ENCODE measurements around the gene MTMR6.
A peak's percentile ranks its signal among the peaks of the same experiment; 100 is the strongest.

MTMR6 gene

GRCh38 chr13:25218019-25218418 lies 69.3 kb downstream of the MTMR6 start:
- FAIRE-seq (no peak), DNase-seq (ENCODE audit: low spot score) (no peak)

GRCh38 chr13:25217023-25217885 lies 70.0 kb downstream of the MTMR6 start:
- DNase-seq (ENCODE audit: low spot score) (peak; percentile 78), FAIRE-seq (peak; percentile 61)

- FAIRE-seq = no peak
Observed at GRCh38 chr13:25215253-25215575, 72.1 kb downstream of the MTMR6 start.

GRCh38 chr13:25214491-25215252 lies 72.6 kb downstream of the MTMR6 start:
- FAIRE-seq = no peak
- DNase-seq (ENCODE audit: low spot score) = peak; percentile 7

More at GRCh38 chr13:25215253-25215575, 72.1 kb downstream of the MTMR6 start:
- peak; percentile 71 for DNase-seq (ENCODE audit: low spot score)

GRCh38 chr13:25213715-25214114 lies 73.6 kb downstream of the MTMR6 start:
- FAIRE-seq (no peak), DNase-seq (ENCODE audit: low spot score) (peak; percentile 30)

- FAIRE-seq (no peak), DNase-seq (ENCODE audit: low spot score) (no peak)
Observed at GRCh38 chr13:25210842-25211569, 76.3 kb downstream of the MTMR6 start.

- DNase-seq (ENCODE audit: low spot score) = no peak
- FAIRE-seq = no peak
Observed at GRCh38 chr13:25207291-25207810, 79.9 kb downstream of the MTMR6 start.

GRCh38 chr13:25204863-25205262 lies 82.4 kb downstream of the MTMR6 start:
- DNase-seq (ENCODE audit: low spot score) (no peak), FAIRE-seq (no peak)

- no peak for DNase-seq (ENCODE audit: low spot score)
Observed at GRCh38 chr13:25203127-25203740, 84.1 kb downstream of the MTMR6 start.

GRCh38 chr13:25200783-25201182 lies 86.5 kb downstream of the MTMR6 start:
- DNase-seq (ENCODE audit: low spot score) = no peak
- no peak for FAIRE-seq

More at GRCh38 chr13:25203127-25203740, 84.1 kb downstream of the MTMR6 start:
- no peak for FAIRE-seq

GRCh38 chr13:25198647-25199046 lies 88.6 kb downstream of the MTMR6 start:
- DNase-seq (ENCODE audit: low spot score) (no peak), FAIRE-seq (no peak)

- FAIRE-seq = peak; percentile 52
- DNase-seq (ENCODE audit: low spot score) = peak; percentile 54
Observed at GRCh38 chr13:25196971-25197370, 90.3 kb downstream of the MTMR6 start.
